GM21717 (cell line): ENCODE data around the gene CWC25.
A peak's percentile ranks its signal among the peaks of the same experiment; 100 is the strongest.

Experiments
- ATAC-seq: cut with Tn5 transposase; IDR thresholded peaks from one replicate; pipeline ENCODE4 v1.9.1; 2021; ENCODE audit warnings: mild to moderate bottlenecking, moderate library complexity; ENCODE audit not compliant: unreplicated experiment

Gene CWC25

GRCh38 chr17:38853292-38854219 is 28.4 kb upstream of the CWC25 start, which contains the start of gene RPL23:
Gene RPL23, minus strand, starts transcription at chr17:38853721. Its CDS starts 11 bp downstream, at chr17:38853710.
- peak; percentile 69 for ATAC-seq

GRCh38 chr17:38852771-38853291 is 27.7 kb upstream of the CWC25 start:
- ATAC-seq, result no peak

- no peak for ATAC-seq
Observed at GRCh38 chr17:38851434-38851833, 26.3 kb upstream of the CWC25 start.

- no peak for ATAC-seq
Observed at GRCh38 chr17:38850374-38850773, 25.3 kb upstream of the CWC25 start.

GRCh38 chr17:38848939-38849605 is 24.0 kb upstream of the CWC25 start:
- no peak for ATAC-seq

GRCh38 chr17:38848557-38848891 is 23.4 kb upstream of the CWC25 start:
- ATAC-seq, result no peak

GRCh38 chr17:38844261-38844757 is 19.2 kb upstream of the CWC25 start:
- ATAC-seq, result no peak

GRCh38 chr17:38825762-38826247 is 684 bp upstream of the CWC25 start:
- ATAC-seq, result no peak

GRCh38 chr17:38815576-38816193 is 9.4 kb downstream of the CWC25 start:
- ATAC-seq, result no peak

GRCh38 chr17:38809828-38810227 is 15.3 kb downstream of the CWC25 start:
- ATAC-seq, result no peak

GRCh38 chr17:38800237-38800760 is 24.8 kb downstream of the CWC25 start:
- ATAC-seq, result no peak

- ATAC-seq, result peak; percentile 75
Observed at GRCh38 chr17:38799501-38800236, 25.5 kb downstream of the CWC25 start, which contains the start of gene PIP4K2B. Gene PIP4K2B, minus strand, starts transcription at chr17:38799556. Its CDS starts 132 bp downstream, at chr17:38799424.

GRCh38 chr17:38798614-38799500 is 26.3 kb downstream of the CWC25 start:
- ATAC-seq, result peak; percentile 29

- no peak for ATAC-seq
Observed at GRCh38 chr17:38797828-38798227, 27.3 kb downstream of the CWC25 start.

- no peak for ATAC-seq
Observed at GRCh38 chr17:38797158-38797490, 28.0 kb downstream of the CWC25 start.

- no peak for ATAC-seq
Observed at GRCh38 chr17:38796451-38797157, 28.5 kb downstream of the CWC25 start.

- no peak for ATAC-seq
Observed at GRCh38 chr17:38794221-38794620, 30.9 kb downstream of the CWC25 start.

- no peak for ATAC-seq
Observed at GRCh38 chr17:38791162-38791561, 34.0 kb downstream of the CWC25 start.
